Lower leg skin (tissue), 4 donors: ENCODE data around the gene HSFX3. TPM values are rescaled to one million over a fixed set of nuclear protein-coding genes. Genes with fewer than 3 reads are reported as not detected.
"Not testable (repeated sequence)": the region's sequence is repeated elsewhere in the genome, so short reads cannot be mapped to it uniquely, and the experiment has no call there.

ENCODE experiments used
- DNase-seq, 2 donors: peaks; one replicate each; pipeline ENCODE4 v3.0.0-alpha.2; 2019; ENCODE audit warnings: low spot score in 2 of 2
- H3K4me3 ChIP-seq: fragments of 200-600 bp; sonication (generic); 2 replicates; pipeline ENCODE4 v1.5.1; 2017; ENCODE audit warnings: mild to moderate bottlenecking, low read depth; ENCODE audit not compliant: poor library complexity, severe bottlenecking
- POLR2A ChIP-seq, 2 donors: fragments of 450-650 bp; IDR thresholded peaks; one replicate each; pipeline ENCODE4 v1.6.1; 2016 to 2017; ENCODE audit warnings: antibody characterized with exemption in 2 of 2, mild to moderate bottlenecking in 1 of 2, moderate library complexity in 1 of 2
- WGBS, 2 donors: methylation state at CpG; one replicate each; pipeline ENCODE4 v1.1.5; 2018; 5-methylcytosine and 5-hydroxymethylcytosine counted together
- intact Hi-C: fragments of 100-400 bp; cut with DNase I; formaldehyde crosslinking; loops from one replicate; pipeline ENCODE4 v1.15.0; 2023; ENCODE audit warnings: low total_unique reads
- total RNA-seq, 4 donors: library from RNA; depleted of rRNA; stranded (reverse); fragments of >200 nt; gene quantifications; one replicate each; pipeline ENCODE4 v1.1.0, GENCODE V29; 2016
- TF ChIP-seq, protein P1 (sequence below), 3 donors: fragments of 450-650 bp; IDR thresholded peaks; one replicate each; pipeline ENCODE4 v1.5.1; 2016; ENCODE audit warnings: antibody characterized with exemption in 3 of 3, mild to moderate bottlenecking in 3 of 3, moderate library complexity in 2 of 3

The HSFX3 gene
- total RNA-seq, 4 donors from 2014 or later, result not detected

- 40 to 52% methylated on average over 10 of the region's 10 CpGs for WGBS, 2 donors
- H3K4me3 ChIP-seq, result peak overlapping the region; percentile 25
- peak in 1 of 2 donors; percentile 82 for DNase-seq
- intact Hi-C loops, result no loop called here
- no peak for TF ChIP-seq POLR2A (IDR thresholded peaks at IDR 0.05)
- TF ChIP-seq, protein P1, sequence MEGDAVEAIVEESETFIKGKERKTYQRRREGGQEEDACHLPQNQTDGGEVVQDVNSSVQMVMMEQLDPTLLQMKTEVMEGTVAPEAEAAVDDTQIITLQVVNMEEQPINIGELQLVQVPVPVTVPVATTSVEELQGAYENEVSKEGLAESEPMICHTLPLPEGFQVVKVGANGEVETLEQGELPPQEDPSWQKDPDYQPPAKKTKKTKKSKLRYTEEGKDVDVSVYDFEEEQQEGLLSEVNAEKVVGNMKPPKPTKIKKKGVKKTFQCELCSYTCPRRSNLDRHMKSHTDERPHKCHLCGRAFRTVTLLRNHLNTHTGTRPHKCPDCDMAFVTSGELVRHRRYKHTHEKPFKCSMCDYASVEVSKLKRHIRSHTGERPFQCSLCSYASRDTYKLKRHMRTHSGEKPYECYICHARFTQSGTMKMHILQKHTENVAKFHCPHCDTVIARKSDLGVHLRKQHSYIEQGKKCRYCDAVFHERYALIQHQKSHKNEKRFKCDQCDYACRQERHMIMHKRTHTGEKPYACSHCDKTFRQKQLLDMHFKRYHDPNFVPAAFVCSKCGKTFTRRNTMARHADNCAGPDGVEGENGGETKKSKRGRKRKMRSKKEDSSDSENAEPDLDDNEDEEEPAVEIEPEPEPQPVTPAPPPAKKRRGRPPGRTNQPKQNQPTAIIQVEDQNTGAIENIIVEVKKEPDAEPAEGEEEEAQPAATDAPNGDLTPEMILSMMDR (IDR thresholded peaks at IDR 0.05), result no peak
Measured at GRCh38 chrX:149504226-149504914, 45.4 kb downstream of the HSFX3 start.

- intact Hi-C loops, H3K4me3 ChIP-seq: not testable (repeated sequence)
- DNase-seq, result peak in 1 of 2 donors; percentile 80
- 0 to 46% methylated on average over 1 to 2 of the region's 10 CpGs for WGBS, 2 donors
Measured at GRCh38 chrX:149503446-149503845, 46.3 kb downstream of the HSFX3 start.

GRCh38 chrX:149502923-149503322, 46.8 kb downstream of the HSFX3 start:
- DNase-seq, result peak in 1 of 2 donors; percentile 48

DNA sequence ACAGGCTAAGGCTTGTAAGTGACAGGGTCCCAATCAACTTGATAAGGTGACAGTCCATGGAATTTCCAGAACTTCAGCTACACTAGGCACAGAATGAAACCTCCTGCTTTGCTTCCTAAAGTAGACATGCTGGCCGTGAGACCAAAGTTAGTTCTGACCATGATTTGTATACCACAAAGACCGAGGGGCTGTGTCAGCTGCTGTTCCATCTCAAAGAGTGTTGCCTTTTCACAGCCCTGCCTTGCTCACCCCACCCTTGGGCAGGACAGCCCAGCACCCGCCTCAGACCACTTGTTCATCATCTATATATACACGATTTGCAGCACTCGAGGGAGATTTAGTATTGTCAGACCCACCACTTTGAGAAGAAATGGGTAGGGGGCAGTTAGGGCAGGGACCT, 50.0 kb downstream of the HSFX3 start:
- H3K4me3 ChIP-seq, result no peak overlapping the region
- DNase-seq, result peak in 1 of 2 donors; percentile 26
- TF ChIP-seq POLR2A (IDR thresholded peaks at IDR 0.05), result no peak
- TF ChIP-seq, protein P1 (IDR thresholded peaks at IDR 0.05), result no peak
- WGBS, 2 donors, result 64 to 92% methylated on average over 5 of the region's 5 CpGs
- intact Hi-C loops, result no loop called here

More at GRCh38 chrX:149502923-149503322, 46.8 kb downstream of the HSFX3 start:
- WGBS, 2 donors, result 57 to 68% methylated on average over 4 to 5 of the region's 5 CpGs
- intact Hi-C loops, H3K4me3 ChIP-seq: not testable (repeated sequence)

DNA sequence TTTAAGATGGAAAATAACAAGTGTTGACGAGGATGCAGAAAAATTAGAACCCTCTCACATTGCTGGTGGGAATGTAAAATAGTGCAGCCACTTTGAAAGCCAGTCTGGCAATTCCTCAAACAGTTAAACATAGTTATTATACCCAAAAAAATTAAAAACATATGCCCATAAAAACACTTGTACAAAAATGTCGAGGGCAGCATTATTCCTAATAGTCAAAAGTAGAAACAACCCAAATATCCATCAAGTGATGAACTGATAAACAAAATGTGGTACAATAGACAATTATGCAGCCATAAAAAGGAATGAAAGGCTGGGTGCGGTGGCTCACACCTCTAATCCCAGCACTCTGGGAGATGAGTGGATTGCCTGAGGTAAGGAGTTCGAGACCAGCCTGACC, 51.0 kb downstream of the HSFX3 start:
- WGBS, 2 donors, result 75 to 84% methylated on average over 4 of the region's 4 CpGs
- intact Hi-C loops, result no loop called here
- TF ChIP-seq, protein P1 (IDR thresholded peaks at IDR 0.05), result no peak
- TF ChIP-seq POLR2A (IDR thresholded peaks at IDR 0.05), result no peak
- H3K4me3 ChIP-seq, result no peak overlapping the region
- DNase-seq, result peak in 1 of 2 donors; percentile 12

Other genes starting within 250 kb of the HSFX3 start
- 10 to 100 TPM; 57.2 to 79.5 (median 70.7) TPM for gene IDS, start 44.6 kb downstream of the HSFX3 start, total RNA-seq
- 10 to 100 TPM in 3 of 4 donors, 1 to 10 TPM in 1; 3.9 to 13.4 (median 11.5) TPM for gene EOLA1, start 8.9 kb downstream of the HSFX3 start, total RNA-seq
- gene MAGEA9B, start 37.5 kb upstream of the HSFX3 start, total RNA-seq, result not detected
- not detected for gene HSFX2, start 45.4 kb upstream of the HSFX3 start, total RNA-seq
- 10 to 100 TPM; 18.5 to 28.8 (median 22.1) TPM for gene TMEM185A, start 81.9 kb upstream of the HSFX3 start, total RNA-seq
- under 1 TPM in 1 of 4 donors, not detected in 3; 0.13 TPM for gene MAGEA11, start 162.1 kb upstream of the HSFX3 start, total RNA-seq
- 1 to 10 TPM in 3 of 4 donors, not detected in 1; 2.1 to 2.6 (median 2.2) TPM for gene HSFX1, start 224.1 kb upstream of the HSFX3 start, total RNA-seq
- not detected for gene MAGEA9, start 232.0 kb upstream of the HSFX3 start, total RNA-seq